H9 (cell line): ENCODE data around the gene RIPPLY1. TPM values are rescaled to one million over a fixed set of nuclear protein-coding genes. Genes with fewer than 3 reads are reported as not detected.

Experiments used
- DNase-seq: peaks from one replicate; pipeline ENCODE4 v3.0.0-alpha.2; 2017
- H2AFZ ChIP-seq: one replicate; pipeline ENCODE4 v1.6.1; 2013; ENCODE audit warnings: mild to moderate bottlenecking, low read length, control low read depth, moderate library complexity
- H2AK5ac ChIP-seq: 2 replicates; pipeline ENCODE4 v1.6.1; 2013; ENCODE audit warnings: low read length, control low read depth, mixed read lengths; ENCODE audit not compliant: insufficient read length
- H2BK120ac ChIP-seq: one replicate; pipeline ENCODE4 v1.6.1; 2013; ENCODE audit warnings: low read depth, mild to moderate bottlenecking, low read length, control low read depth, inconsistent platforms; ENCODE audit not compliant: poor library complexity, severe bottlenecking
- H2BK12ac ChIP-seq: 2 replicates; pipeline ENCODE4 v1.6.1; 2013; ENCODE audit warnings: low read length, control low read depth, mixed read lengths, low read depth; ENCODE audit not compliant: insufficient read length
- H2BK15ac ChIP-seq: 2 replicates; pipeline ENCODE4 v1.6.1; 2013; ENCODE audit warnings: low read depth, low read length, control low read depth
- H2BK20ac ChIP-seq: one replicate; pipeline ENCODE4 v1.6.1; 2013; ENCODE audit warnings: low read depth, mild to moderate bottlenecking, low read length, control low read depth, inconsistent platforms; ENCODE audit not compliant: poor library complexity, severe bottlenecking
- H2BK5ac ChIP-seq: 2 replicates; pipeline ENCODE4 v1.6.1; 2013; ENCODE audit warnings: low read length, control low read depth, mixed read lengths; ENCODE audit not compliant: insufficient read length
- H3K14ac ChIP-seq: 2 replicates; pipeline ENCODE4 v1.6.1; 2013; ENCODE audit warnings: low read length, control low read depth; ENCODE audit not compliant: insufficient read depth
- H3K18ac ChIP-seq: 2 replicates; pipeline ENCODE4 v1.6.1; 2013; ENCODE audit warnings: low read depth, mild to moderate bottlenecking, mixed read lengths, low read length, control low read depth; ENCODE audit not compliant: insufficient read length
- H3K23ac ChIP-seq: 2 replicates; pipeline ENCODE4 v1.6.1; 2013; ENCODE audit warnings: low read length, control low read depth, mixed read lengths, low read depth; ENCODE audit not compliant: insufficient read length
- H3K23me2 ChIP-seq: 2 replicates; pipeline ENCODE4 v1.6.1; 2013; ENCODE audit warnings: low read depth, mild to moderate bottlenecking, mixed read lengths, low read length, control low read depth; ENCODE audit not compliant: insufficient read length, poor library complexity, severe bottlenecking
- H3K27ac ChIP-seq: 2 replicates; pipeline ENCODE4 v1.5.1; 2013; ENCODE audit warnings: low read length, control low read depth, mixed read lengths, low read depth; ENCODE audit not compliant: insufficient read length
- H3K27me3 ChIP-seq: 2 replicates; pipeline ENCODE4 v1.6.1; 2013; ENCODE audit warnings: low read length, control low read depth, inconsistent platforms; ENCODE audit not compliant: insufficient read depth
- H3K4ac ChIP-seq: 2 replicates; pipeline ENCODE4 v1.6.1; 2013; ENCODE audit warnings: low read depth, mild to moderate bottlenecking, control low read depth, inconsistent platforms, low read length, moderate library complexity
- H3K4me1 ChIP-seq: 2 replicates; pipeline ENCODE4 v1.6.1; 2013; ENCODE audit warnings: low read length, control low read depth, inconsistent platforms; ENCODE audit not compliant: insufficient read depth
- H3K4me2 ChIP-seq: 2 replicates; pipeline ENCODE4 v1.6.1; 2013; ENCODE audit warnings: low read length, control low read depth, mixed read lengths; ENCODE audit not compliant: insufficient read length, insufficient read depth
- H3K56ac ChIP-seq: 2 replicates; pipeline ENCODE4 v1.6.1; 2013; ENCODE audit warnings: low read depth, mild to moderate bottlenecking, mixed read lengths, low read length, control low read depth; ENCODE audit not compliant: insufficient read length
- H3K79me1 ChIP-seq: 2 replicates; pipeline ENCODE4 v1.6.1; 2013; ENCODE audit warnings: low read depth, mild to moderate bottlenecking, moderate library complexity, low read length, control low read depth, inconsistent platforms; ENCODE audit not compliant: insufficient read depth, poor library complexity, severe bottlenecking
- H3K79me2 ChIP-seq: 2 replicates; pipeline ENCODE4 v1.6.1; 2013; ENCODE audit warnings: low read length, control low read depth, inconsistent platforms; ENCODE audit not compliant: insufficient read depth
- H3K9ac ChIP-seq: 2 replicates; pipeline ENCODE4 v1.6.1; 2013; ENCODE audit warnings: low read length, control low read depth, mixed read lengths; ENCODE audit not compliant: insufficient read length; ENCODE audit errors: extremely low read depth
- H3K9me3 ChIP-seq: one replicate; pipeline ENCODE4 v1.6.1; 2013; ENCODE audit warnings: low read depth, low read length, inconsistent platforms; ENCODE audit not compliant: control insufficient read depth
- H3T11ph ChIP-seq: one replicate; pipeline ENCODE4 v1.6.1; 2013; ENCODE audit warnings: mild to moderate bottlenecking, low read length, control low read depth, inconsistent platforms
- H4K20me1 ChIP-seq: one replicate; pipeline ENCODE4 v1.6.1; 2013; ENCODE audit not compliant: control insufficient read depth, insufficient read length, insufficient read depth
- H4K5ac ChIP-seq: 2 replicates; pipeline ENCODE4 v1.6.1; 2013; ENCODE audit warnings: low read depth, mild to moderate bottlenecking, mixed read lengths, low read length, control low read depth; ENCODE audit not compliant: insufficient read length
- H4K8ac ChIP-seq: replicated peaks from 2 replicates; pipeline ENCODE4 v1.6.1; 2013; ENCODE audit warnings: low read length, control low read depth, mixed read lengths, low read depth; ENCODE audit not compliant: insufficient read length
- H4K91ac ChIP-seq: 2 replicates; pipeline ENCODE4 v1.6.1; 2013; ENCODE audit warnings: low read depth, mild to moderate bottlenecking, moderate library complexity, mixed read lengths, low read length, control low read depth; ENCODE audit not compliant: insufficient read length
- H3K27ac Mint-ChIP-seq, 3 experiments: 2 replicates in 2 of 3; 3 replicates in 1 of 3; pipeline ENCODE4 v1.8.0; 2020 to 2021; ENCODE audit warnings: mixed read lengths in 3 of 3, mild to moderate bottlenecking in 1 of 3, moderate library complexity in 1 of 3
- H3K27me3 Mint-ChIP-seq: 2 replicates; pipeline ENCODE4 v1.8.0; 2021; ENCODE audit warnings: low read depth, mild to moderate bottlenecking, moderate library complexity, mixed read lengths
- H3K36me3 Mint-ChIP-seq, 3 experiments: 2 replicates in 2 of 3; 3 replicates in 1 of 3; pipeline ENCODE4 v1.8.0; 2020 to 2021; ENCODE audit warnings: low read depth in 3 of 3, mixed read lengths in 3 of 3; ENCODE audit not compliant: insufficient read depth in 1 of 3
- H3K4me1 Mint-ChIP-seq, 2 experiments: 2 replicates each; pipeline ENCODE4 v1.8.0; 2020; ENCODE audit warnings: mixed read lengths in 2 of 2
- H3K4me3 Mint-ChIP-seq, 2 experiments: 2 replicates in 1 of 2; 3 replicates in 1 of 2; pipeline ENCODE4 v1.8.0; 2020 to 2021; ENCODE audit warnings: mild to moderate bottlenecking in 2 of 2, mixed read lengths in 2 of 2, moderate library complexity in 1 of 2
- H3K9me3 Mint-ChIP-seq, 2 experiments: 2 replicates in 1 of 2; 3 replicates in 1 of 2; pipeline ENCODE4 v1.8.0; 2020; ENCODE audit warnings: mild to moderate bottlenecking in 2 of 2, mixed read lengths in 2 of 2, moderate library complexity in 1 of 2
- CTCF ChIP-seq: fragments of 200-600 bp; sonication (generic); conservative IDR thresholded peaks from 3 replicates; pipeline ENCODE4 v1.8.0; 2021; ENCODE audit warnings: antibody characterized with exemption, mild to moderate bottlenecking
- WGBS: extraction: QIAGEN DNeasy Blood & Tissue Kit; methylation state at CpG from one replicate; pipeline ENCODE4 v1.1.7; 2013; ENCODE audit warnings: missing lambda C conversion rate, low lambda C conversion rate, mixed read lengths; ENCODE audit not compliant: insufficient read length; ENCODE audit errors: extremely low coverage; 5-methylcytosine and 5-hydroxymethylcytosine counted together
- total RNA-seq: library from RNA; stranded (reverse); gene quantifications from 2 replicates; pipeline ENCODE4 v1.2.1, GENCODE V29; 2021

The RIPPLY1 gene
- total RNA-seq, 1 experiment from 2014 or later, result not detected

GRCh38 chrX:106931831-106932491 lies 28.8 kb upstream of the RIPPLY1 start:
- Mint-ChIP-seq H3K27me3 (no peaks in the 10 kb centered on the region; the same call in 1 of the 2 replicates), H3K4me1 (no peaks in the 10 kb centered on the region), H3K36me3 (no peaks in the 10 kb centered on the region; a peak in 1 of 7 replicates), H3K27ac (no peak overlapping the region), H3K9me3 (peaks cover 0 to 23% of the 10 kb centered on the region in 2 experiments; a peak in 2 of 5 replicates), H3K4me3 (no peak overlapping the region)
- no peak for DNase-seq
- Histone ChIP-seq H2BK120ac (no peak overlapping the region), H3K18ac (no peak overlapping the region), H3K27me3 (no peaks in the 10 kb centered on the region), H3K27ac (no peak overlapping the region), H2BK12ac (no peak overlapping the region), H2BK15ac (no peak overlapping the region), H3K14ac (no peak overlapping the region), H3K9ac (no peak overlapping the region), H4K8ac (no peak overlapping the region), H3T11ph (no peak overlapping the region), H4K91ac (no peak overlapping the region), H2BK20ac (no peak overlapping the region), H2BK5ac (no peak overlapping the region), H3K4me2 (no peak overlapping the region), H3K56ac (no peak overlapping the region), H3K4me1 (no peaks in the 10 kb centered on the region), H3K79me1 (no peaks in the 10 kb centered on the region), H2AFZ (no peak overlapping the region), H3K79me2 (no peaks in the 10 kb centered on the region), H3K9me3 (peaks cover 4% of the 10 kb centered on the region), H2AK5ac (no peak overlapping the region), H4K5ac (no peak overlapping the region), H3K23ac (no peak overlapping the region), H4K20me1 (no peaks in the 10 kb centered on the region), H3K4ac (no peak overlapping the region), H3K23me2 (no peaks in the 10 kb centered on the region)
- no peak for TF ChIP-seq CTCF
- WGBS, result no CpG with 5 or more reads among the region's 3 CpGs
